ENCODE results near the gene DIAPH1.
A peak's percentile ranks its signal among the peaks of the same experiment; 100 is the strongest.

Gene DIAPH1

GRCh38 chr5:141560725-141561483 lies 57.9 kb downstream of the DIAPH1 start:
- DNase-seq (ENCODE audit: low spot score) = peak; percentile 95

DNA sequence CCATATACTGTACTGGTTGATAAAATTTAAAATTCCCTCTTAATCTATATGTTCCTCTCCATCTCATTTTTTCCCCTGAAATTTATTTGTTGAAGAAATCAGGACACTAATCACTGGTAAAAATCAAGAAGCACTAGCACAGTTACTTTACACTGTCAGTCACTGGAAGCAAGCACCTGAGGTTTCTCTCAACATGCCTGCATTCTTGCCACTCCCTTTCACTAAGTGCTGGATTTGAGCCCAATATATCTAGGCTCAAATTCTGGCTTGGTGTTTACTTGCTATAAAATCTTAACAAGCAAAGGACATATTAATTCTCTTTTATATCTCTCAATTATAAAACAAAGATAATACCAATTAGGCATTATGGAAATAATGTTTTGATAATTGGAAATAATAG lies 58.6 kb downstream of the DIAPH1 start:
- DNase-seq (ENCODE audit: low spot score) = peak; percentile 61

DNA sequence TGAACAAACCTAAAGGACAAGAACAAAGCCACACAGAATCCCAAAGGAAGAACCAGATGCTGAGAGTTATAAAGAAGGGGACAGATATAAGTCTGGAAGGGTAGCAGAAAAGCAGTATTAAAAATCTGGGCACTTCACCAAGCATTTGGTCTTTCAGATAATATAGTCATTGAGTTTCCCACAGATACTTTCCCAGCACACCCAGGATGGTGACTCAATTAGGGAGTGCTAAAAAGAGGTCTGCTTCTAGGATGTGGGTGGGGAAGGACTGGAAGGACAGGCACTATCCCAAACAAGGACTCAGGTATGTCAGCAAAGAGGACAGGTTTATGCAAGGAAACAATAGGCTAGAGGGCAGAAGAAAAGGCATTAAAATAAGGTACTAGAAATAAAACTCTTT lies 59.3 kb downstream of the DIAPH1 start:
- DNase-seq (ENCODE audit: low spot score) = no peak

DNA sequence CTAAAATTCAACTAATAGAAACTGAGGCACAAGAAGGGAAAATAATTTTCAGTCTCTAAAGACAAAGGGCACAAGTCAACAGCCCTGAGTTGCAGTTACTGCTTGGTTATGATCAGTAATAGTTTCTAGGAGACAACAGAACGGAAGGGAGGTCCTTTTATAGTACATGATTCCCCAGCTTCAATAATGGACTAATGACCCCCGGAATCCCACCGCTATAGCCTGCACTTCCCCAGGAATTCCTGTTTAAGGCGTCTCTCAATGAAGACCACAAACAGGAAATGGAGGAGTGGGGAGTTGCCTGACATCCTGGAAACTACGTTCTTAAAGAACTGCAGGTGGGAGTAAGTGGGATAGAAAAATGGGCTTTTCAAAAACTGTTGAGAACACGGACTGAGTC lies 60.6 kb downstream of the DIAPH1 start:
- DNase-seq (ENCODE audit: low spot score) = no peak

DNA sequence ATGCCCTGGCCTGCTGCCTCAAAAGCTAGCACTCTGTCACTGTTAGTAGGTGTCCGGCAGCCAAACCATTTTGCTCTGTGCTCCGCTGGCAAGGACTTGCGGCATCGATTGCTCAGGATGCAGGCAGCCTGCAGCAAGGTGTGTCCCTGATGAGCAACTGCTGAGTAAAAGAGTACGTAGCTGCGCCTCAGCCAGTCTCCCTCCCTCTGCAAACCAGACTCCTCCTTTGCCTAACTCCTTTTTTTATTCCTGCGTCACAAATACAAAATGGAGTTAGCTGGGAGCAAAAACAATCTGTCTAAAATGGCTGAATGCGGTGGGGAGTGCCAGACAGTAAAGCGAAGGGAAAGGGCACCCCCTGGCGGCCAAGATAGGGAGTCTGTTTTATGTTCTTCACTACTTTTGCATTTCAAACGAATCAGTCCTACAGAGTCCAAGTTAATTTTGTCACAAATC lies 61.1 kb downstream of the DIAPH1 start:
- peak; percentile 95 for DNase-seq (ENCODE audit: low spot score)

- DNase-seq (ENCODE audit: low spot score) = no peak
Measured at GRCh38 chr5:141547921-141548320, 70.9 kb downstream of the DIAPH1 start.

DNA sequence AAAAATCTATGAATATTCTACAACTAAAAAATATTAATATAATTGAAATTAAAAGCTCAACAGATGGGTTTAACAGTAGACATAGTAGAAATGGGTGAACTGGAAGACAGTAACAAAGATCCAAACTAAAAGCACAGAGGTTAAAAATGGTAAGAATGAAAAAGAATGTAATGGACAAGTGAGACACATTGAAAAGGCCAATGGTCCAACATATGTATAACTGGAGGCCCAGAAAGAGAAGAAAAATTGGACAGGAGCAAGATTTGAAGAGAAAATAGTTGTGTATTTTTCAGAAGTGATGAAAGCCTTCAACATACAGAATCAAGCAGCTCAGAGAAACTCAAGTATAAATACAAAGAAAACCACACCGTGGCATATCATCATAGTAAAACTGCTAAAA lies 71.3 kb downstream of the DIAPH1 start:
- no peak for DNase-seq (ENCODE audit: low spot score)

DNA sequence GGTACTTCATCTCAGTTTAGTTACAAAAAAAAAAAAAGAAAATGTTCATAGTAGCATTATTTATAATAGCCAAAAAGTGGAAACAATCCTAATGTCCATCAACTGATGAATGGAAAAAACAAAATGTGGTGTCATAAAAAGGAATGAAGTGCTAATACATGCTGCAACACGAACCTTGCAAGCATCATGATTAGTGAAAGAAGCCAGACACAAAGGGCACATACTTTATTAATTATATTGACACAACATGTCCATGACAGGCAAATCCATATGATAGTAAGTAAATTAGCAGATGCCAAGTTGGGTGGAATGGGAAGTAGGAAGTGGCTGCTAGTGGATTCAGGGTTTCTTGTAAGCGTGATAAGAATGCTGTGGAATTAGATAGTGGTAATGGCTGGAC lies 75.7 kb downstream of the DIAPH1 start:
- no peak for DNase-seq (ENCODE audit: low spot score)

DNA sequence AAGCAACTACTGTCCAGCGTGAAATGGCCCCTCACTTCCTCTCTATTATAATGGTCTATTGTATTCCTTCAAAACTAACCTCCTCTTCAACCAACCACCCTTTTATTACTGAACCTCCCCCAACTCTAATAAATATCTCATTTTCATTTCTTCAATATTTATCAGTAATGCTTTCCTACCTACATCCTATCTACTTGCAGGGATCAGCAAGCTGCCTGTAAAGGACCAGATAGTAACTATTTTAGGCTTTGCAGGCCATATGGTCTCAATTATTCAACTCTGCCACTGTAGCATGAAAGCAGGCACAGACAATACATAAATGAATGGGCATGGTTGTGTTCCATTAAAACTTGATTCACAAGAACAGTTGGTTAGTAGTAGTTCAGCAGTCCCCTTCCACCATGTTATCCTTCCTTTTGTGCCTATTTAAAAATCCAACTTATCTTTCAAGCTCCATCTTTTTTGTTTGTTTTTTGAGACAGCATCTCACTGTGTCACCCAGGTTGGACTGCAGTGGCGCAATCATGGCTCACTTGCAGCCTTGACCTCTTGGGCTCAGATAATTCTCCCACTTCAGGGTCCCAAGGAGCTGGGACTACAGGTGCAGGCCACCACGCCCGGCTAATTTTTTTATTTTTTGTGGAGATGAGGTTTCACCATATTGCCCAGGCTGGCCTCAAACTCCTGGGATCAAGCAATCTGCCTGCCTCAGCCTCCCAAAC lies 84.1 kb downstream of the DIAPH1 start:
- no peak for DNase-seq (ENCODE audit: low spot score)

DNA sequence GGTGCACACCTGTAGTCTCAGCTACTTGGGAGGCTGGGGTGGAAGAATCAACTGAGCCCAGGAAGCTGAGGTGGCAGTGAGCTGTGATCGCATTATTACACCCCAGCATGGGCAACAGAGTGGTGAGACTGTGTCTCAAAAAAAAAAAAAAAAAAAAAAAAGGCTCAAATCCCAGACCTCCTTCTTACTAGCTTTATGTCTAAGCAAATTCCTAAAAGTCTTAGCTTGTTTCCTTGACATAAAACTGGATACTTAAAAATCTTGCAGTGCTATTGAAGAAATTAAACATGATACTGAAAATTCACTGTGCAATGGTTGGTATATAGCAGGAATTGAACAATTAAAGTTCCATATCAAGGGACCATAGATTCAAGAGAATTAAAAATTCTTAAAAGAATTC lies 84.9 kb downstream of the DIAPH1 start:
- DNase-seq (ENCODE audit: low spot score) = no peak

- no peak for DNase-seq (ENCODE audit: low spot score)
Measured at GRCh38 chr5:141532726-141533125, 86.1 kb downstream of the DIAPH1 start.

- DNase-seq (ENCODE audit: low spot score) = no peak
Measured at GRCh38 chr5:141529873-141530272, 88.9 kb downstream of the DIAPH1 start.

- DNase-seq (ENCODE audit: low spot score) = no peak
Measured at GRCh38 chr5:141529002-141529401, 89.8 kb downstream of the DIAPH1 start.

DNA sequence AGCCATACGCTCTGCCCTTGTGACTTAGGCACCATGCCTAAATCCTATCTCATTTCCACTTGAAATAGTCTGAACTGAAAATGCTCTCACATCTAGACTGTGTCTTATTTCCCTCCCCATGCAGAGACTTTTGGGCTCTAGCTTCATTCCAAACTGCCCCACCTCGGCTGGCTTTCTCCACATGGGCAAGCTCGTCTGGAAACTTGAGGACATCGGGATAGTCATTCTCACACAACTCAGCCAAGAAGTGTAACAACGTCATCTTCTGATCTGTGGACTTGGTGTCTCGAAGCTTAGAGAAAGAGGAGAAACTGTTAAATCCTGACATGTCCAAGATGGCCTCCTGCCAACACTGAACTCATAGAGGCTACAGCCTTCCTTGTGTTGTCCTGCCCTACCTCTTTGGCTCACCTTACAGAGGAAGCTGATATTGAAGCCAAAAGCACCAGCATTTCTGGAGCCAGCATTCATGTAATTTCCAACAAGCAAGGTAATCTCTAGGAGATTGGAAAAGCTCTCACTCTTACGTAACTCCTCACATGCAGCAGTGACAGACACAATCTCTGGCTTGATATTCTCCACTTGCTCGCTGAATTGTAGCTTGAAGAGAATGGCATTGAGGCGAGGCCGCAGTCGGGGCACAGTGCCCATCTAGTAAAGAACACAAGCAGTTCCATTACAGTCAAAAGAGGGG lies 90.4 kb downstream of the DIAPH1 start:
- no peak for DNase-seq (ENCODE audit: low spot score)

- DNase-seq (ENCODE audit: low spot score) = no peak
Measured at GRCh38 chr5:141527426-141527825, 91.4 kb downstream of the DIAPH1 start.

GRCh38 chr5:141525653-141526052 lies 93.1 kb downstream of the DIAPH1 start:
- no peak for DNase-seq (ENCODE audit: low spot score)

- DNase-seq (ENCODE audit: low spot score) = peak; percentile 88
Measured at GRCh38 chr5:141524604-141525597, 93.9 kb downstream of the DIAPH1 start.

DNA sequence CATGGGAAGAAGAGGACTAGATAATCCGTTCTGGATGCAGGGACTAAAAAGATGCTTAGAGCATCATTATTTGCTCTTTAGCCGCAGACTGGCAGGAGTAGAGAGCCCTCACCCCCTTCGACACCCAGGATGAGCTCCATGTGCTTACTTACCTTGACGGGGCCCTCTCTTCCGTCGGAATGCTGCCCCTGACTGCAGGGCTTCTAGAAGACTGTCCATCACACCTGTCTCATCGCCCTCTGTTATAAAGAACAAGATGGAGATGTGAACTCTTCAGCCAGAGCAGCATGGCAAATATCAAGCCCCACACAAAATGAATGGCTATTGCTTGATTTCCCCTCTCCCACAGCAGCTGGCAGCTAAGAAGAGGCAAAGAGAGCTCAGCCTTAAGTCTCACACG lies 94.8 kb downstream of the DIAPH1 start:
- DNase-seq (ENCODE audit: low spot score) = no peak

GRCh38 chr5:141522301-141522700 lies 96.5 kb downstream of the DIAPH1 start:
- DNase-seq (ENCODE audit: low spot score) = no peak

- peak; percentile 98 for DNase-seq (ENCODE audit: low spot score)
Measured at GRCh38 chr5:141521244-141521781, 97.5 kb downstream of the DIAPH1 start.
